GM12891 (cell line): ENCODE measurements around the gene SMIM23.

Experiments
- POLR2A ChIP-seq: IDR thresholded peaks from 2 replicates; pipeline ENCODE4 v1.6.1; 2011; ENCODE audit warnings: low read depth, low read length, control low read depth
- POLR2AphosphoS5 ChIP-seq: IDR thresholded peaks from 2 replicates; pipeline ENCODE4 v1.6.1; 2011; ENCODE audit warnings: low read depth, low read length, control low read depth
- SPI1 ChIP-seq: IDR thresholded peaks from 2 replicates; pipeline ENCODE4 v1.6.1; 2011; ENCODE audit warnings: low read depth, low read length, control low read depth
- TAF1 ChIP-seq: IDR thresholded peaks from 2 replicates; pipeline ENCODE4 v1.6.1; 2011; ENCODE audit warnings: low read depth, low read length, control low read depth

DNA sequence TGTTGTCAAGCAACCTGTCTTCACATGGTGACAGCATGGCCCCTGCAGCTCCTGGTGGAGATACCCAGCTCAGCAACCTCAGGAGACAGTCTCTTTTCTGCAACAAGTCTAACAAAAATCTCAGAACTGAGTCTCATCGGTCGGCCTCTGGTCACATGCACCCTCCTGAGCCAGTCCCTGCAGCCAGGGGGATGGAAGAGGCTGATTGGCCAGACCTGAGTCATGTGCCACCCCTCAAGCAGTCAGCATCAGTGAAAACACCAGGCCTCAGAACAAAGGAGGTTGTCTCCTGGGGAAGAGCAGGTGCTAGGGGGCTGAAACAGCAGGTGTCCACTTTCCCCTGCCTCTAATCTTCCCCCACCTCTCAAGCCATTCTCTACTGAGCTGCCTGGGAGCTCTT, 54.4 kb downstream of the SMIM23 start:
- no peak for TF ChIP-seq POLR2A
- TF ChIP-seq SPI1 = no peak
- no peak for TF ChIP-seq TAF1
- no peak for TF ChIP-seq POLR2AphosphoS5
